ENCODE measurements around the gene EXPH5.

Gene EXPH5

GRCh38 chr11:108534274-108534882, 59.2 kb downstream of the EXPH5 start:
- H3K4me3 ChIP-seq, result no peak overlapping the region
- DNase-seq (ENCODE audit: low spot score), result no peak
- no peak overlapping the region for H3K27ac ChIP-seq
- TF ChIP-seq, protein P1, sequence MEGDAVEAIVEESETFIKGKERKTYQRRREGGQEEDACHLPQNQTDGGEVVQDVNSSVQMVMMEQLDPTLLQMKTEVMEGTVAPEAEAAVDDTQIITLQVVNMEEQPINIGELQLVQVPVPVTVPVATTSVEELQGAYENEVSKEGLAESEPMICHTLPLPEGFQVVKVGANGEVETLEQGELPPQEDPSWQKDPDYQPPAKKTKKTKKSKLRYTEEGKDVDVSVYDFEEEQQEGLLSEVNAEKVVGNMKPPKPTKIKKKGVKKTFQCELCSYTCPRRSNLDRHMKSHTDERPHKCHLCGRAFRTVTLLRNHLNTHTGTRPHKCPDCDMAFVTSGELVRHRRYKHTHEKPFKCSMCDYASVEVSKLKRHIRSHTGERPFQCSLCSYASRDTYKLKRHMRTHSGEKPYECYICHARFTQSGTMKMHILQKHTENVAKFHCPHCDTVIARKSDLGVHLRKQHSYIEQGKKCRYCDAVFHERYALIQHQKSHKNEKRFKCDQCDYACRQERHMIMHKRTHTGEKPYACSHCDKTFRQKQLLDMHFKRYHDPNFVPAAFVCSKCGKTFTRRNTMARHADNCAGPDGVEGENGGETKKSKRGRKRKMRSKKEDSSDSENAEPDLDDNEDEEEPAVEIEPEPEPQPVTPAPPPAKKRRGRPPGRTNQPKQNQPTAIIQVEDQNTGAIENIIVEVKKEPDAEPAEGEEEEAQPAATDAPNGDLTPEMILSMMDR (IDR thresholded peaks at IDR 0.05), result no peak

DNA sequence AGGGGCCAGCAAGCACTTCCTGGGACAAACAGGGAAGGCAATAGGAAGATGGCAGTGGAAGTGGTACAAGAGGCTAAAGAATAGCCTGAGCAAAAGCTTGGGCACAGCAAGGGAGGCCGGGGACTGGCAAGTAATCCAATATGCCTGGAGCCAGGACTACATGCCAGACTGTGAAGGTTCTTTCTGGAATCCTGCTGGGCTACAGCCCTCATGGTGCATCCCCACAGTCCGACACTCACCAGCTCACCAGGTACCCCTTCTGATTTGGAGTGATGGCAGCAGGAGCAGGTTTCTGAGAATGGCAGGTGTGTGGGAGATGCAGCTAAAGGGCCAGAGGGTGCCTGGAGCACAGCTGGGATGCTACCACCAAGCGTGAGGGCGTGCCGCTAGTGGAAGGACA, 63.1 kb downstream of the EXPH5 start:
- Histone ChIP-seq H3K27ac (no peak overlapping the region), H3K4me3 (no peak overlapping the region)
- TF ChIP-seq, protein P1 (IDR thresholded peaks at IDR 0.05), result no peak
- no peak for DNase-seq (ENCODE audit: low spot score)

DNA sequence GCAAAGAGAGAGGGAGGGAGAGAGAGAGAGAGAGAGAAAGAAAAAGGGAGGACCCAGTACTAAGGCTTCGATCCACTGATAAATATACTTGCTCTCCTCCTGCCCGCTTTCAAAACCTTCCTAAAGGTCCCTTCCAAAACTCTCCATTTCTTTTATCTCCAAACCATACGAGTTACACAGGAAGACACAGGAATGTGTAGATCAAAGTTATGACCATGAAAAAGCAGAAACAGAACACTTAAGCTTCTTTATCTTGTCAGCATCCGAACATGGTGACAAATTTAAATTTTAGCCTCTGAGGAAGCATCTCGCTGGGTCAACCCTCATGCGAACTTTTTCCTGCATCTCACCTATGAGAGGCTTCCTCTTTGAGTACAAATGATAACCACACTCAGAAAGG, 66.2 kb downstream of the EXPH5 start:
- H3K4me3 ChIP-seq, result no peak overlapping the region
- TF ChIP-seq, protein P1 (IDR thresholded peaks at IDR 0.05), result no peak
- no peak overlapping the region for H3K27ac ChIP-seq
- no peak for DNase-seq (ENCODE audit: low spot score)

DNA sequence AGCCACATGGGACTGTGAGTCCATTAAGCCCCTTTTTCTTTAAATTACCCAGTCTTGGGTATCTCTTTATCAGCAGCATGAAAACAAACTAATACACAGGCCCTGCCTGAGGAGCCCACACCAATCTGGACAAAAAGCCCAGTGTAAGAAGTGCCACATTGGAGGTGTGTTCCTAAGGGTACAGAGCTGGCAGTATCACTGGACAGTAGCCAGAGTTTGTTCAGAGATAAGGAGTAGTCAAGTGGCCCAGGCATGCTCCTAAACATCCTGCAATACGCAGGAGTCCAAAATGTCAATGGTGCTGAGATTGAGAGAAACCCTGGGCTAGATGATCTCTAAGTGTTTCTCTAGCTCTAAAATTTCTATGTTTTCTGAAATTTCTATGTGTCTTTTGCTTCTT, 68.4 kb downstream of the EXPH5 start:
- TF ChIP-seq, protein P1 (IDR thresholded peaks at IDR 0.05), result no peak

DNA sequence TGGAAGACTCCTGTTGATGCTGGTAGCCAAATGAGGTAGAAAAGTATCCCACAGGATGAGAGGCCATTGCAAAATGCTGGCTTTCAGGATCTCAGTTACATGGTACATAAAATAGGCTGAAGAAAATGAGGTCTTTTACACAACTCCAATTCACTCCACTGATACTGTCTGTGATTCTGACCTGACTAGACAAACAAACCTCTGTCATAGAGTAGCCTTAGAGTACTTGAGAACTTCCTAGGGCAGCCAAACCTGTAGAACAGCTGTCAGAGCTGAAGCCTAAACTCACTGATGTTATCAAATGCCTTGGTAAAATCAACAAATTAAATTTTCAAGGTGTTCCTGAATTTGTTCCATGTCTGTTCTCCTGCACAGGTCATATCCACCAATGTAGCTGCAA, 69.1 kb downstream of the EXPH5 start:
- Histone ChIP-seq H3K27ac (no peak overlapping the region), H3K4me3 (no peak overlapping the region)
- DNase-seq (ENCODE audit: low spot score), result no peak
- TF ChIP-seq, protein P1 (IDR thresholded peaks at IDR 0.05), result no peak

More for the DNA sequence above, 68.4 kb downstream of the EXPH5 start:
- no peak for DNase-seq (ENCODE audit: low spot score)
- Histone ChIP-seq H3K4me3 (no peak overlapping the region), H3K27ac (no peak overlapping the region)

DNA sequence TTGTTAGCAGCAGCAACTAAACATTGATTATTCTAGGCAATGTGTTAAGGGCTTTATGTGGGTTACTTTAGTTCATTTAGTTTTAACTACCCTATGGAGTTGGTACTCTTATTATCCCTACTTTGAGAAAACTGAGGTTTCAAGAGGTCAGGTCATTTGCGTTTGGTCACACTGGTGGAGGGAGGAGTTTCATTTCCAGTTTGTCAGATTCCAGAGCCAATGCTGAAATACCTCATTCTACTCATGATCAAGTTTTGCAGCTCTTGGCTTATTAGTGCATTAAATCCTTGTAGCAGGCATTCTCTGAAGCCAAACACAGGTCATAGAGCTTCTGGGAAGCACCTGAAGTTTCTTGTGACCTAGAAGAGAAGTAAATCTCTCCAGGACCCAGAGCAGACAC, 71.2 kb downstream of the EXPH5 start:
- Histone ChIP-seq H3K27ac (no peak overlapping the region), H3K4me3 (no peak overlapping the region)
- DNase-seq (ENCODE audit: low spot score), result no peak
- TF ChIP-seq, protein P1 (IDR thresholded peaks at IDR 0.05), result no peak

GRCh38 chr11:108518581-108518980, 75.0 kb downstream of the EXPH5 start:
- DNase-seq (ENCODE audit: low spot score), result no peak
- TF ChIP-seq, protein P1 (IDR thresholded peaks at IDR 0.05), result no peak
- H3K4me3 ChIP-seq, result no peak overlapping the region
- H3K27ac ChIP-seq, result no peak overlapping the region

All from coronary artery (tissue), 2 donors.